ENCODE data around the gene TMC7.

The TMC7 gene

DNA sequence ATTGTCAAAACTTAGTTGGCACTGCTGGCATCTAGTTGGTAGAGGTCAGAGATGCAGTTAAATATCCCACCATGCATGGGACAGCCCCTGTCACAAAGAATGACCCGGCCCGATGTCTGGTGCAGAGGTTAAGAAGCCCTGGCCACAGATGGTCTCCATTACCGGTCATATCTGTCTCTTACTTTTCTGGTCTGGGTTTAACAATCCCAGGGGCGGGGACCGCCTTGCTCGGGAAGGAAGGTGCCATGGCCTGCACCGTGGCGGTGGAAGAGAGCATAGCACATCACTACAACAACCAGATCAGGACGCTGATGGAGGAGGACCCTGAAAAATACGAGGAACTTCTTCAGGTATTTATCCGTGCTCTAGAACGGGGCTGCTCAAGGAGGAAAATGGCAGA, 91.8 kb downstream of the TMC7 start:
- H3K36me3 ChIP-seq (ENCODE audit: control insufficient read depth in 4 of 4, insufficient read depth in 4 of 4, low read length in 3 of 4): peaks cover 14 to 48% (median 21%) of the 10 kb centered on the region in 4 experiments
- CTCF ChIA-PET: no interaction called here
- WGBS (ENCODE audit: insufficient coverage): 100% methylated on average over 9 of the region's 12 CpGs
- no peak overlapping the region for H3K4me3 ChIP-seq (ENCODE audit: control insufficient read depth in 1 of 7, extremely low read depth in 1 of 7, insufficient read depth in 4 of 7, low read depth in 2 of 7, low read length in 6 of 7)
- POLR2A ChIA-PET: no interaction called here
- H3K27ac ChIP-seq (ENCODE audit: insufficient read depth in 1 of 2, low read depth in 1 of 2, low read length in 2 of 2, poor library complexity in 1 of 2, severe bottlenecking in 2 of 2): no peak overlapping the region
- no peaks in the 10 kb centered on the region for H3K4me1 ChIP-seq (ENCODE audit: control extremely low read depth in 1 of 4, control insufficient read depth in 4 of 4, insufficient read depth in 4 of 4, low read length in 3 of 4)
- no peaks in the 10 kb centered on the region for H3K27me3 ChIP-seq (replicated peaks in 2 of 5; ENCODE audit: control insufficient read depth in 4 of 5, insufficient read depth in 5 of 5, low read length in 4 of 5)
- no peaks in the 10 kb centered on the region for H3K9me3 ChIP-seq (ENCODE audit: control extremely low read depth in 1 of 5, control insufficient read depth in 4 of 5, insufficient read depth in 2 of 5, low read depth in 1 of 5, low read length in 4 of 5)
- DNase-seq: no peak

DNA sequence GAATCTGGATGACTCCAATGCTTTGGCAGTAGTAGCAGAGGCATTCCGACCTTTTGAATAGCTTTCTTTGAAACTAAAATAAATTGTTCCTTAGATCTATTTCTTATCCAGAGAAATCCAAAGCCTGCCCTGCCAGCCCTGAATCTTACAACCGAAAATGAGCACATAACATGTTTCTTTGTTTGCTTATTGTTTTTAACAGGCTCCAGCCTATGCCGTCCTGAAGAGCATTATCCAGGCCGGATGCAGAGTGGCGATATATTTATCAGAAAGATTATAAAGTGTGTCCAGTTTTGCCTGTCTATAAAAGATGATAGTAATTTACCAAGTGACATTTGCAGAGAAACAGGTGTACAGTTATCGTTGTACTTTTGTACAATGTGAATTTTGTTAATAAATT, 94.1 kb downstream of the TMC7 start:
- DNase-seq: no peak
- H3K36me3 ChIP-seq (ENCODE audit: control insufficient read depth in 4 of 4, insufficient read depth in 4 of 4, low read length in 3 of 4): peaks cover 15 to 53% (median 19%) of the 10 kb centered on the region in 4 experiments
- H3K27me3 ChIP-seq (replicated peaks in 2 of 5; ENCODE audit: control insufficient read depth in 4 of 5, insufficient read depth in 5 of 5, low read length in 4 of 5): no peaks in the 10 kb centered on the region
- no peak overlapping the region for H3K27ac ChIP-seq (ENCODE audit: insufficient read depth in 1 of 2, low read depth in 1 of 2, low read length in 2 of 2, poor library complexity in 1 of 2, severe bottlenecking in 2 of 2)
- no peaks in the 10 kb centered on the region for H3K4me1 ChIP-seq (ENCODE audit: control extremely low read depth in 1 of 4, control insufficient read depth in 4 of 4, insufficient read depth in 4 of 4, low read length in 3 of 4)
- 99% methylated on average over 6 of the region's 6 CpGs for WGBS (ENCODE audit: insufficient coverage)
- H3K4me3 ChIP-seq (ENCODE audit: control insufficient read depth in 1 of 7, extremely low read depth in 1 of 7, insufficient read depth in 4 of 7, low read depth in 2 of 7, low read length in 6 of 7): peak overlapping the region in 1 of 7 experiments; percentile 6
- CTCF ChIA-PET: interaction anchor here (0.8 kb wide), 1 partner anchor 9 kb away, joined by 3 read pairs; no protein-coding TSS in a partner anchor
- POLR2A ChIA-PET: no interaction called here
- H3K9me3 ChIP-seq (ENCODE audit: control extremely low read depth in 1 of 5, control insufficient read depth in 4 of 5, insufficient read depth in 2 of 5, low read depth in 1 of 5, low read length in 4 of 5): peaks cover 0 to 1% (median 0%) of the 10 kb centered on the region in 5 experiments

DNA sequence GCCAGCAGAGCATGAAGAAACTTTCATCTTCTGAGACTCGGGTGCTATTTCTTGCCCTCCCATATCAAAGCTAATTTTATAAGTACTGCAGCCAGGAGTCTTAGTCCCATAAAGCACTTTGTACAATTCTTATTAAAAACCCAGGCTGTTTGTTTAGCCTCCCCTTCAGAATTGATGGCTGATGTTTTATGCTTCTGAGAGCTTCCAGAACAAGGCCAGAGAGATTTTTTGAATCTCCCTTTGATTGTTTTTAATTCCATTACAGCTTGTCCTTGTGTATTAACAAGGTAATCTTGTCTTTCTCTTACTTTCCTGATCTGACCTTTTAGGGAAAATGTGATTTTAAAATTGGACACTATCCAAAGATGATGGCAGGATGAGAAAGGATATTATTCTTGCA, 99.9 kb downstream of the TMC7 start:
- Histone ChIP-seq H3K4me3 (ENCODE audit: control insufficient read depth in 1 of 7, extremely low read depth in 1 of 7, insufficient read depth in 4 of 7, low read depth in 2 of 7, low read length in 6 of 7) (no peak overlapping the region), H3K27ac (ENCODE audit: insufficient read depth in 1 of 2, low read depth in 1 of 2, low read length in 2 of 2, poor library complexity in 1 of 2, severe bottlenecking in 2 of 2) (no peak overlapping the region), H3K9me3 (ENCODE audit: control extremely low read depth in 1 of 5, control insufficient read depth in 4 of 5, insufficient read depth in 2 of 5, low read depth in 1 of 5, low read length in 4 of 5) (peaks cover 0 to 1% (median 0%) of the 10 kb centered on the region in 5 experiments), H3K36me3 (ENCODE audit: control insufficient read depth in 4 of 4, insufficient read depth in 4 of 4, low read length in 3 of 4) (peaks cover 2 to 18% (median 7%) of the 10 kb centered on the region in 4 experiments), H3K27me3 (replicated peaks in 2 of 5; ENCODE audit: control insufficient read depth in 4 of 5, insufficient read depth in 5 of 5, low read length in 4 of 5) (peaks cover 0 to 9% (median 2%) of the 10 kb centered on the region in 5 experiments), H3K4me1 (ENCODE audit: control extremely low read depth in 1 of 4, control insufficient read depth in 4 of 4, insufficient read depth in 4 of 4, low read length in 3 of 4) (peaks cover 3 to 14% (median 13%) of the 10 kb centered on the region in 4 experiments)
- CTCF ChIA-PET: interaction anchor here (0.6 to 4.8 kb wide), 8 partner anchors 10 to 294 kb away, joined by 3 to 61 read pairs (median 5); no protein-coding TSS in a partner anchor
- 100% methylated on average over 1 of the region's 1 CpG for WGBS (ENCODE audit: insufficient coverage)
- DNase-seq: no peak
- POLR2A ChIA-PET: no interaction called here

DNA sequence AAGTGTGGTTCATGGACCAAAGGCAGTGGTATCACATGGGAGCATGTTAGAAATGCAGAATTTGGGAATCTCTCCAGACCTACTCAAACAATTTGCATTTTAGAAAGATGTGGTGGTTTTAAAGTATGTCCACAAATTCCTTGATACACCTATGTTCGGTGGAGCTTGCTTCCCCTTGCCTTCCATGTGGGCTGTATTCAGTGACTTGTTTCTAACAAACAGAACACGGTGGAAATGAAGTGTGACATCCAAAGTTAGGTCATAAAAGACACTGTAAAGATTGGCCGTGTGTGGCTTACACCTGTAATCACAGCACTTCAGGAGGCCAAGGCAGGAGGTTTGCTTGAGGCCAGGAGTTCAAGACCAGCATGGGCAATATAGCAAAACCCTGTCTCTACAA, 100.4 kb downstream of the TMC7 start:
- 73% methylated on average over 2 of the region's 3 CpGs for WGBS (ENCODE audit: insufficient coverage)
- Histone ChIP-seq H3K36me3 (ENCODE audit: control insufficient read depth in 4 of 4, insufficient read depth in 4 of 4, low read length in 3 of 4) (peaks cover under 1 to 14% (median 4%) of the 10 kb centered on the region in 4 experiments), H3K9me3 (ENCODE audit: control extremely low read depth in 1 of 5, control insufficient read depth in 4 of 5, insufficient read depth in 2 of 5, low read depth in 1 of 5, low read length in 4 of 5) (peaks cover 0 to 1% (median 0%) of the 10 kb centered on the region in 5 experiments), H3K27me3 (replicated peaks in 2 of 5; ENCODE audit: control insufficient read depth in 4 of 5, insufficient read depth in 5 of 5, low read length in 4 of 5) (peaks cover 0 to 9% (median 2%) of the 10 kb centered on the region in 5 experiments), H3K4me3 (ENCODE audit: control insufficient read depth in 1 of 7, extremely low read depth in 1 of 7, insufficient read depth in 4 of 7, low read depth in 2 of 7, low read length in 6 of 7) (no peak overlapping the region), H3K27ac (ENCODE audit: insufficient read depth in 1 of 2, low read depth in 1 of 2, low read length in 2 of 2, poor library complexity in 1 of 2, severe bottlenecking in 2 of 2) (no peak overlapping the region), H3K4me1 (ENCODE audit: control extremely low read depth in 1 of 4, control insufficient read depth in 4 of 4, insufficient read depth in 4 of 4, low read length in 3 of 4) (peaks cover 3 to 14% (median 13%) of the 10 kb centered on the region in 4 experiments)
- DNase-seq: no peak
- POLR2A ChIA-PET: no interaction called here
- CTCF ChIA-PET: interaction anchor here (0.6 to 4.8 kb wide), 10 partner anchors 10 to 419 kb away, joined by 3 to 61 read pairs (median 6); no protein-coding TSS in a partner anchor

DNA sequence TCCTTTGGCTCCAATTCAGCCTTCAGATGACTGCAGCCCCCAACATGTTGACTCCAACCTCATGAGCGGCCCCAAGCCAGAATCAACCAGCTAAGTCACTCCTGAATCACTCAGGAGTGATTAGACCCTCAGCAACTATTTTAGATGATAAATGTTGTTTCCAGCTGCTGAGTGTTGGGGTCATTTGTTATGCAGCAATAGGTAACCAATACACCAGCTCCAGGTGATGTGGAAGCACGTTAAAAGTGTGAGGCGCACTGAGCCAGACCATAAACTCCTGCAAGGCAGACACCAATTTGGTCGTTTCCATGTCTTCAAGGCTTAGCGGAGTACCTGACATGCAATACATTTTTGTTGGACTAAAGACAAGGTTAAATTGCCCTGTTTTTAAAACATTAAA, 101.1 kb downstream of the TMC7 start:
- POLR2A ChIA-PET: no interaction called here
- DNase-seq: no peak

DNA sequence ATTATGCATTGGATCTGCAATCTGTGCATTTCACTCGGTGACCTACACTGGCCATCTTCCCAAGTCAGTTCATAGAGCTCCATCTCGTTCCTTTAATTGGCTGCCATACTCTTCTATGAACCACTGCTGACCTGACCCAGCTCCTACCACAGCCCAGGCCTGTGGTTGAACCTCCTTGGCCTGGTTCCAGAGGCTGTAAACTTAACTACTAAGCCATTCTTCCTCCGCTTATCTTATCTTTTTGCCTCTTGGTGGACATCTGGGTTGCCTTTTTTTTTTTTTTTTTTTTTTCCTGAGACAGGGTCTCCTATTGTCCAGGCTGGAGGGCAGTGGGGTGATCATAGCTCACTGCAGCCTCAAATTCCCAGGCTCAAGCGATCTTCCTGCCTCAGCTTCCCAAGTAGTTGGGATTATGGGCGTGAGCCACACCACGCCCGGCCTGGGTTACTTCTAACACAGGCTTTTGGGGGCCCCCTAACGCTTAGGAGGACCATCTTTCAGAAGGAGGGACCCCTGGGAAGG, 102.0 kb downstream of the TMC7 start:
- H3K4me1 ChIP-seq (ENCODE audit: control extremely low read depth in 1 of 4, control insufficient read depth in 4 of 4, insufficient read depth in 4 of 4, low read length in 3 of 4): peaks cover 3 to 14% (median 13%) of the 10 kb centered on the region in 4 experiments
- DNase-seq: peak; percentile 49 to 62 (median 58)
- WGBS (ENCODE audit: insufficient coverage): 17% methylated on average over 5 of the region's 8 CpGs
- peaks cover 0 to 1% (median 0%) of the 10 kb centered on the region in 5 experiments for H3K9me3 ChIP-seq (ENCODE audit: control extremely low read depth in 1 of 5, control insufficient read depth in 4 of 5, insufficient read depth in 2 of 5, low read depth in 1 of 5, low read length in 4 of 5)
- peaks cover 0 to 8% (median 2%) of the 10 kb centered on the region in 4 experiments for H3K36me3 ChIP-seq (ENCODE audit: control insufficient read depth in 4 of 4, insufficient read depth in 4 of 4, low read length in 3 of 4)
- peaks cover 0 to 9% (median 2%) of the 10 kb centered on the region in 5 experiments for H3K27me3 ChIP-seq (replicated peaks in 2 of 5; ENCODE audit: control insufficient read depth in 4 of 5, insufficient read depth in 5 of 5, low read length in 4 of 5)
- ChIA-PET POLR2A (interaction anchor here (0.6 kb wide), 1 partner anchor 103 kb away, joined by 3 read pairs; no protein-coding TSS in a partner anchor), CTCF (interaction anchor here (0.6 to 4.8 kb wide), 20 partner anchors 9 to 613 kb away, joined by 3 to 61 read pairs (median 4); no protein-coding TSS in a partner anchor)
- no peak overlapping the region for H3K27ac ChIP-seq (ENCODE audit: insufficient read depth in 1 of 2, low read depth in 1 of 2, low read length in 2 of 2, poor library complexity in 1 of 2, severe bottlenecking in 2 of 2)
- peak overlapping the region in 5 of 7 experiments; percentile 1 to 76 (median 57) for H3K4me3 ChIP-seq (ENCODE audit: control insufficient read depth in 1 of 7, extremely low read depth in 1 of 7, insufficient read depth in 4 of 7, low read depth in 2 of 7, low read length in 6 of 7)

More for the DNA sequence above, 101.1 kb downstream of the TMC7 start:
- Histone ChIP-seq H3K27ac (ENCODE audit: insufficient read depth in 1 of 2, low read depth in 1 of 2, low read length in 2 of 2, poor library complexity in 1 of 2, severe bottlenecking in 2 of 2) (no peak overlapping the region), H3K27me3 (replicated peaks in 2 of 5; ENCODE audit: control insufficient read depth in 4 of 5, insufficient read depth in 5 of 5, low read length in 4 of 5) (peaks cover 0 to 9% (median 2%) of the 10 kb centered on the region in 5 experiments), H3K9me3 (ENCODE audit: control extremely low read depth in 1 of 5, control insufficient read depth in 4 of 5, insufficient read depth in 2 of 5, low read depth in 1 of 5, low read length in 4 of 5) (peaks cover 0 to 1% (median 0%) of the 10 kb centered on the region in 5 experiments), H3K4me3 (ENCODE audit: control insufficient read depth in 1 of 7, extremely low read depth in 1 of 7, insufficient read depth in 4 of 7, low read depth in 2 of 7, low read length in 6 of 7) (no peak overlapping the region), H3K4me1 (ENCODE audit: control extremely low read depth in 1 of 4, control insufficient read depth in 4 of 4, insufficient read depth in 4 of 4, low read length in 3 of 4) (peaks cover 3 to 14% (median 13%) of the 10 kb centered on the region in 4 experiments), H3K36me3 (ENCODE audit: control insufficient read depth in 4 of 4, insufficient read depth in 4 of 4, low read length in 3 of 4) (peaks cover 0 to 8% (median 2%) of the 10 kb centered on the region in 4 experiments)
- WGBS (ENCODE audit: insufficient coverage): 98% methylated on average over 3 of the region's 5 CpGs
- CTCF ChIA-PET: interaction anchor here (0.6 to 4.8 kb wide), 12 partner anchors 8 to 418 kb away, joined by 3 to 61 read pairs (median 6); no protein-coding TSS in a partner anchor

Measured in common myeloid progenitor, CD34-positive (primary cell).